Right lung (tissue), 5 donors: Measurements from ENCODE around the gene CDK18. TPM values are rescaled to one million over a fixed set of nuclear protein-coding genes. Genes with fewer than 3 reads are reported as not detected.

Experiments
- polyA plus RNA-seq, 5 donors: library from polyadenylated mRNA; unstranded; fragments of 120-200 nt; gene quantifications; one replicate each; pipeline versions ENCODE4 v1.2.1 to v1.2.3, GENCODE V29; 2013; ENCODE audit warnings: inconsistent platforms in 1 of 5, low replicate concordance in 1 of 5; ENCODE audit not compliant: insufficient read length in 5 of 5, insufficient read depth in 1 of 5

The CDK18 gene
- polyA plus RNA-seq, 5 donors = 16.2 to 27.8 (median 20.6) TPM

Other genes starting within 250 kb of the CDK18 start
- 10 to 100 TPM in 1 of 5 donors, 1 to 10 TPM in 4; 6.0 to 10.5 (median 7.9) TPM for gene NUAK2, start 182.9 kb upstream of the CDK18 start, polyA plus RNA-seq
- gene KLHDC8A, start 147.7 kb upstream of the CDK18 start, polyA plus RNA-seq = 1 to 10 TPM in 1 of 5 donors, under 1 TPM in 4; 0.56 to 1.3 (median 0.77) TPM
- gene LEMD1, start 82.6 kb upstream of the CDK18 start, polyA plus RNA-seq = 1 to 10 TPM; 1.8 to 4.5 (median 3.8) TPM
- 1 to 10 TPM; 3.3 to 6.3 (median 4.5) TPM for gene BLACAT1, start 48.6 kb upstream of the CDK18 start, polyA plus RNA-seq
- gene ELK4, start 127.3 kb downstream of the CDK18 start, polyA plus RNA-seq = 10 to 100 TPM; 19.2 to 27.7 (median 26.7) TPM
- 1 to 10 TPM; 6.2 to 9.1 (median 8.6) TPM for gene SLC45A3, start 175.8 kb downstream of the CDK18 start, polyA plus RNA-seq
- gene NUCKS1, start 245.5 kb downstream of the CDK18 start, polyA plus RNA-seq = 100 to 1,000 TPM; 281 to 442 (median 387) TPM